ENCODE data around the gene CCDC6.
"Not testable (repeated sequence)": the region's sequence is repeated elsewhere in the genome, so short reads cannot be mapped to it uniquely, and the experiment has no call there.

Gene CCDC6

DNA sequence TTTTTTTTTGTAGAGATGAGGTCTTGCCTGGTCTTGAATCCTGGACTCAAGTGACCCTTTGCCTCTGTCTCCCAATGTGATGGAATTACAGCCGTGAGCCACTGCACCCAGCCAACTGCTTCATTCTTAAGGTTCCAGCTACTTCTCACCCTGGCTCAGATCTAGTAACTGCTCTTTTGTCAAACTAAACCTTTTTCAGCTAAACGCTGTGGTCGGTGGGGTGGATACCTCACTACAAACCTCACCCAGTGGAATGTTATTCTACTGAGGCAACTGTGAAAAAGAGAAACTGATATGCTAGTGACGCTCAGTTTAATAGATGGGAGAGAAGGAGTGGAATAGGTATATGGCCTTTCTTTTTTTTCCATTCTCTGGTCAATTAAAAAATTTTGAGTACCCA is 151.4 kb downstream of the CCDC6 start:
- no peak for DNase-seq (ENCODE audit: low read depth)

DNA sequence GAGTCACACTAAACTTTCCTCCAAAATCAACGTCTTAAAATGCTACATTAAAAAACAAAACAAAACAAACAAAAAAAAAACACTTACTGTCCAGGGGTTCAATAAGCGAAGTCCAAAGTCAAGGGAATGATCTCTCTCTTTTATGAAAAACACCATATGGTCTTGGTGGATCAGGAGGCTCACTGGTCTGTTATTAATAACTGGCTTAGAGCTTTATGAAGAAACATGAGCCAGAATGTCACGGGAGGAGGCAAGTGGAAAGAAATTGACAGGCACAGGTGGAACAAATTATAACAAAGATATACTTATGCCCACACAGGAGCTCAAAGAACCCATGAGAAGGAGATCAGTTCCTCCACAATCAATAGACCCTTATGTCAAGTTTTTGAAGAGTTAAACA is 153.1 kb downstream of the CCDC6 start, which contains the start of gene MRLN:
MRLN (minus strand) TSS at position 189 of the 400 bp plus-strand sequence.
- no peak for DNase-seq (ENCODE audit: low read depth)

DNA sequence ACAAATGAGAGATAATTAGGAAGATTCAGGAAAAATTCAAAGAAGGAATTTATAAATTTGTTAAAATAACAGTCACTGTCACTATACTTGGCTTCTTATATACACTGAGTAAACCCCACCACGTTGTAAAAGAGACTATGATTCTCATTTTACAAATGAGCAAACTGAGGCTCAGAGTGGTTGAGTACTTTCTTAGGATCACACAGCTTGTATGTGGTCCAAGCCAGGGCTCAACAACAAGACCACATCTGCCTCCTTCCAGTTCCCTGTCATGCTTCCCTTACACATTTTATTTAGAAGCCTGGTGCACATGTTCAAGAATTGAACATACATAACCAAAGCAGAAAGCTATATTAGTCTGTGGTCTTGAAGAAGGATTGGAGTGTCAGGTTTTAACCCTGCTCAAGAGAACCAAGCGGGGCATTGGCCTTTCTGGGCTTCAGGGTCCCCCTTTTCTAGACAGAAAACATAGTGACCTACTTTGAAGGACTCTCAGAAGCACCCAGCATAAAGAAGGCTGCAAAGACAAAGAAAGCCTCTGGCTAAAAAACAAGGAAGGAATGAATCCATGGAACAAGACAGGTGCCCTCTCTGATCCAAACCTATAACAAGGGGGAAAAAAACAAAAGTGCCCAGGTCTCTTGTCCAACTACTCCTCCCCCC is 153.9 kb downstream of the CCDC6 start:
- DNase-seq (ENCODE audit: low read depth), result no peak

DNA sequence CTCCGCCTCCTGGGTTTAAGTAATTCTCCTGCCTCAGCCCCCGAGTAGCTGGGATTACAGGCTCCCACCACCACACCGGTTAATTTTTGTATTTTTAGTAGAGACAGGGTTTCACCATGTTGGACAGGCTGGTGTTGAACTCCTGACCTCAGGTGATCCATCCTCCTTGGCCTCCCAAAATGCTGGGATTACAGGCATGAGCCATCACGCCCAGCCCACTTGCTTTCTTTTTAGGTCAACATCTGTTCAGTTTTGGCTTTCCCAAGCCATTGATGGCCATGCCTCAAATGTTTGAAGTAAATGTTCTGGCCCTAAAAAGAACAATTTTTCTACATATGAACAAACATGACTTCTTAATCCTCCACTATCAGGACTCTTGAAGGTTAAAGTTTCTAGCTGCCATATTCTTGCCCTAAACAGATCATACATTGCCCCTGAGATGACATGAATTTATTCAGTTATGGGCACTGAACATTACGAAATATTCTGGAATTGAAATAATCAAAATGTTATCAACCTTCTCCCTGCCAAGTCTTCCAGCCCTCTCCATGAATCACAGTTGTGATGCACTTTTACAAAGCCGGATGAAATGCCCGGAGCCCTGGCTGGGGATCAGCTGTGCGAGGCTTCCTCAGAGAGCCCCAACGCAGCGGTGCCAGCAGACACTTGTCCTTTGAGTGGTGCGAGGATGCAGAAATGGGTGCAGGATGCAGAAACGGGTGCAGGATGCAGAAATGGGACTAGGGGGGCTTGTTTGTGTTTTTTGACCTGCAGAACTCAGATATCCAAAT is 156.0 kb downstream of the CCDC6 start:
- DNase-seq (ENCODE audit: low read depth), result no peak

DNA sequence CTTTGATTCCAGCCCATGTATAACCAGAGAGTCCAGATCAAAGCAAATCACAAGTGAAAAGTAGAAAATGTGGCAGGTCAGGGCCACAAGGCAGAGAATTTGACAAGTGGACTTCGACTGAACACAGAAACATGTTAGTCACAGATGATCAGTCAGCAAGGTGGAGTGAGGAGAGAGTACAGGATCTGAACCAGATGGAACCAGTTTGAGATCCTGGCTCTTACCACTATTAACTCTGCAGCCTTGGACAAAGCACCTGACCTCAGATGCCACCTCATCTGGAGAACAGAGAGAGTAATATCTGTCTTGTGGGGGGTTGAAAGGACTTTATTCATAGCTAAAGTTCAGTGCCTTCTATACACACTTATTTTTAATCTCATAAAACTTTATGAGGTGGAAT is 157.5 kb downstream of the CCDC6 start:
- DNase-seq (ENCODE audit: low read depth), result no peak

DNA sequence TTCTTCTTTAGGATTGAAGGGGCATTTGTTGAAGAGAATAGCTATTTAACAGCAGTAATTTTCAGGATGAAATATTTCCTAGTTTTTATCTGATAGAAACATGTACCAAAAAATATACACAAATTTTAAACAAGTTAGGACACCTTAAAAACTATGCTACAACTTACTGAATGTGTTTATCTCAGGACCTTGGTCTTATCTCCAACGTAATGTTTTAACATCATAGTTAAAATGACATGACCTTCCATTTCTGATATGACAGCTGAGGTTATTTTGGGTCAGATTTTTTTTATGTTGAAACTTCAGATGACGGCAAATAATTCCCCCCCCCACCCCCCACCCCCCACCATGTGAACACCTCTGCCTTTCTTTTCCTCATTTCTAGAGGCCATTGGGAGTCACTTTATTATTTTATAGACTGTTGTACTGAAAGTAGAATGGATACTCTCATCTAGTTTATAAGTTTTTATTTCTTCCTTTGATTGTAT is 161.1 kb downstream of the CCDC6 start:
- DNase-seq (ENCODE audit: low read depth), result no peak

DNA sequence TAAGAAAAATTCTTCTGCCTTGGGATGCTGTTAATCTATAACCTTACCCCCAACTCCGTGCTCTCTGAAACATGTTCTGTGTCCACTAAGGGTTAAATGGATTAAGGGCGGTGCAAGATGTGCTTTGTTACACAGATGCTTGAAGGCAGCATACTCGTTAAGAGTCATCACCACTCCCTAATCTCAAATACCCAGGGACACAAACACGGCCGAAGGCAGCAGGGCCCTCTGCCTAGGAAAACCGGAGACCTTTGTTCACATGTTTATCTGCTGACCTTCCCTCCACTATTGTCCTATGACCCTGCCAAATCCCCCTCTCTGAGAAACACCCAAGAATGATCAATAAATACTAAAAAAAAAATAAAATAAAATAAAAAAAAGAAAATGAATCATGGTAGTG is 161.6 kb downstream of the CCDC6 start:
- DNase-seq (ENCODE audit: low read depth), result not testable (repeated sequence)

DNA sequence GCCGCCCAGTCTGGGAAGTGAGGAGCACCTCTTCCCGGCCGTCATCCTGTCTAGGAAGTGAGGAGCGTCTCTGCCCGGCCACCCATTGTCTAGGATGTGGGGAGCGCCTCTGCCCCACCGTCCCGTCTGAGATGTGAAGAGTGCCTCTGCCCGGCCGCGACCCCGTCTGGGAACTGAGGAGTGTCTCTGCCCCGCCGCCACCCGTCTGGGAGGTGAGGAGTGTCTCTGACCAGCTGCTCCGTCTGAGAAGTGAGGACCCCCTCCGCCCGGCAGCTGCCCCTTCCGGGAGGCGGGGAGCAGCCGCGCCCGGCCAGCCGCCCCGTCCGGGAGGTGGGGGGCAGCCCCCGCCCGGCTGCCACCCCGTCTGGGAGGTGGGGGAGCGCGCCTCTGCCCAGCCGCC is 162.2 kb downstream of the CCDC6 start:
- DNase-seq (ENCODE audit: low read depth), result not testable (repeated sequence)

DNA sequence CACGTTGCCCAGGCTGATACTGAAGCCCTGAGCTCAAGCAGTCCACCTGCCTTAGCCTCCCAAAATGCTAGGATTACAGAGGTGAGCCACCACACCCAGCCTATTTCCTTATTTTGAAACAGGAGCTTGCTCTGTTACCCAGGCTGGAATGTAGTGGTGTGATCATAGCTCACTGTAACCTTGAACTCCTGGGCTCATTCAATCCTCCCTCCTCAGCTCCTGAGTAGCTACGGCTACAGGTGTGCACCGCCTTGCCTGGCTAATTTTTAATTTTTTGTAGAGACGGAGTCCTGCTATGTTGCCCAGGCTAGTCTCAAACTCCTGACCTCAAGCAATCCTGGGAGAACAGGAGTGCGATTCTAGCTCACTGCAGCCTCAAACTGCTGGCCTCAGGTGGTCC is 164.8 kb downstream of the CCDC6 start:
- DNase-seq (ENCODE audit: low read depth), result no peak

DNA sequence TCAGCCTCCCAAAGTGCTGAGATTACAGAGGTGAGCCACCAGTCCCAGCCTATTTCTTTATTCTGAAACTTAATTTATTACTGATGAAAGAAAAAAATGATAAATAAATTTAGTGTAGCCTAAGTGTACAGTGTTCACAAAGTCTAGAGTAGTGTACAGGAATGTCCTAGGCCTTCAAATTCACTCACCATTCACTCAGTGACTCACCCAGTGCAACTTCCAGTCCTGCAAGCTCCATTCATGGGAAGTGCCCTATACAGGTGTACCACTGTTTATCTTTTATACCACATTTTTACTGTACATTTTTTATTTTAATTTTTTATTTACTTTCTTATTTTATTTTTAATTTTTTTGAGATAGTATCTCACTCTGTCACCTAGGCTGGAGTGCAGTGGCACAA is 165.3 kb downstream of the CCDC6 start:
- DNase-seq (ENCODE audit: low read depth), result no peak
